Measurements from ENCODE around the gene ACSBG1. TPM values are rescaled to one million over a fixed set of nuclear protein-coding genes. Genes with fewer than 3 reads are reported as not detected.

The ACSBG1 gene
- total RNA-seq, 1 donor from 2014 or later: not detected

GRCh38 chr15:78139578-78139977 is 94.8 kb downstream of the ACSBG1 start:
- TF ChIP-seq CTCF (IDR thresholded peaks at IDR 0.05; ENCODE audit: unreplicated experiment): no peak
- Mint-ChIP-seq H3K9me3 (ENCODE audit: low read depth) (no peaks in the 10 kb centered on the region), H3K4me1 (ENCODE audit: low read depth) (peaks cover 5% of the 10 kb centered on the region), H3K36me3 (ENCODE audit: insufficient read depth) (no peaks in the 10 kb centered on the region), H3K27me3 (no peaks in the 10 kb centered on the region), H3K4me3 (ENCODE audit: low read depth) (no peak overlapping the region), H3K27ac (peak overlapping the region; percentile 22)
- no peak for DNase-seq (ENCODE audit: low spot score, unreplicated experiment)

- Mint-ChIP-seq H3K4me3 (ENCODE audit: low read depth) (no peak overlapping the region), H3K36me3 (ENCODE audit: insufficient read depth) (no peaks in the 10 kb centered on the region), H3K27me3 (no peaks in the 10 kb centered on the region), H3K27ac (no peak overlapping the region), H3K4me1 (ENCODE audit: low read depth) (peaks cover 20% of the 10 kb centered on the region), H3K9me3 (ENCODE audit: low read depth) (no peaks in the 10 kb centered on the region)
- DNase-seq (ENCODE audit: low spot score, unreplicated experiment): no peak
- TF ChIP-seq CTCF (IDR thresholded peaks at IDR 0.05; ENCODE audit: unreplicated experiment): no peak
These were observed 100.6 kb downstream of the ACSBG1 start for GRCh38 chr15:78133801-78134200.

GRCh38 chr15:78131295-78132061 is 102.9 kb downstream of the ACSBG1 start, which contains the start of gene CIB2:
CIB2 (minus strand) TSS chr15:78131445; CDS start chr15:78131215, 230 bp downstream.
- DNase-seq (ENCODE audit: low spot score, unreplicated experiment): peak; percentile 89
- H3K9me3 Mint-ChIP-seq (ENCODE audit: low read depth): no peaks in the 10 kb centered on the region
- H3K4me1 Mint-ChIP-seq (ENCODE audit: low read depth): peaks cover 30% of the 10 kb centered on the region
- H3K4me3 Mint-ChIP-seq (ENCODE audit: low read depth): peak within 1 kb of the TSS; percentile 87
- peak; percentile 69 for TF ChIP-seq CTCF (IDR thresholded peaks at IDR 0.05; ENCODE audit: unreplicated experiment)
- no peaks in the 10 kb centered on the region for H3K27me3 Mint-ChIP-seq
- peaks cover 2% of the 10 kb centered on the region for H3K36me3 Mint-ChIP-seq (ENCODE audit: insufficient read depth)
- H3K27ac Mint-ChIP-seq: peak within 1 kb of the TSS; percentile 93

GRCh38 chr15:78130466-78131294 is 103.7 kb downstream of the ACSBG1 start:
- H3K27ac Mint-ChIP-seq: peak overlapping the region; percentile 93
- H3K27me3 Mint-ChIP-seq: no peaks in the 10 kb centered on the region
- no peaks in the 10 kb centered on the region for H3K9me3 Mint-ChIP-seq (ENCODE audit: low read depth)
- TF ChIP-seq CTCF (IDR thresholded peaks at IDR 0.05; ENCODE audit: unreplicated experiment): no peak
- peaks cover 2% of the 10 kb centered on the region for H3K36me3 Mint-ChIP-seq (ENCODE audit: insufficient read depth)
- no peak for DNase-seq (ENCODE audit: low spot score, unreplicated experiment)
- peaks cover 30% of the 10 kb centered on the region for H3K4me1 Mint-ChIP-seq (ENCODE audit: low read depth)
- peak overlapping the region; percentile 87 for H3K4me3 Mint-ChIP-seq (ENCODE audit: low read depth)

GRCh38 chr15:78129751-78130287 is 104.5 kb downstream of the ACSBG1 start:
- no peaks in the 10 kb centered on the region for H3K27me3 Mint-ChIP-seq
- H3K4me3 Mint-ChIP-seq (ENCODE audit: low read depth): peak overlapping the region; percentile 87
- no peaks in the 10 kb centered on the region for H3K9me3 Mint-ChIP-seq (ENCODE audit: low read depth)
- peak overlapping the region; percentile 76 for H3K27ac Mint-ChIP-seq
- no peak for DNase-seq (ENCODE audit: low spot score, unreplicated experiment)
- peaks cover 2% of the 10 kb centered on the region for H3K36me3 Mint-ChIP-seq (ENCODE audit: insufficient read depth)
- no peak for TF ChIP-seq CTCF (IDR thresholded peaks at IDR 0.05; ENCODE audit: unreplicated experiment)
- peaks cover 30% of the 10 kb centered on the region for H3K4me1 Mint-ChIP-seq (ENCODE audit: low read depth)
